Measurements from ENCODE around the gene TRPM5. TPM values are rescaled to one million over a fixed set of nuclear protein-coding genes. Genes with fewer than 3 reads are reported as not detected.

TRPM5 gene
- total and polyA plus RNA-seq, 9 of the 15 experiments (the other 6 are each of a cell fraction or from before 2014, with no cell fraction given): not detected

GRCh38 chr11:2420502-2421225 is 23.6 kb downstream of the TRPM5 start (continued):
- TF ChIP-seq, protein P1, sequence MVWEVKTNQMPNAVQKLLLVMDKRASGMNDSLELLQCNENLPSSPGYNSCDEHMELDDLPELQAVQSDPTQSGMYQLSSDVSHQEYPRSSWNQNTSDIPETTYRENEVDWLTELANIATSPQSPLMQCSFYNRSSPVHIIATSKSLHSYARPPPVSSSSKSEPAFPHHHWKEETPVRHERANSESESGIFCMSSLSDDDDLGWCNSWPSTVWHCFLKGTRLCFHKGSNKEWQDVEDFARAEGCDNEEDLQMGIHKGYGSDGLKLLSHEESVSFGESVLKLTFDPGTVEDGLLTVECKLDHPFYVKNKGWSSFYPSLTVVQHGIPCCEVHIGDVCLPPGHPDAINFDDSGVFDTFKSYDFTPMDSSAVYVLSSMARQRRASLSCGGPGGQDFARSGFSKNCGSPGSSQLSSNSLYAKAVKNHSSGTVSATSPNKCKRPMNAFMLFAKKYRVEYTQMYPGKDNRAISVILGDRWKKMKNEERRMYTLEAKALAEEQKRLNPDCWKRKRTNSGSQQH (CRISPR knock-in tag; IDR thresholded peaks at IDR 0.05): no peak
- TF ChIP-seq ETV5 (CRISPR knock-in tag; IDR thresholded peaks at IDR 0.05; ENCODE audit: low read depth) (no peak), HSF4 (CRISPR knock-in tag; IDR thresholded peaks at IDR 0.05; ENCODE audit: borderline replicate concordance) (no peak), THAP7 (CRISPR knock-in tag; IDR thresholded peaks at IDR 0.05) (no peak), DIDO1 (tag; IDR thresholded peaks at IDR 0.05; ENCODE audit: low read depth) (no peak), ZNF263 (CRISPR knock-in tag; IDR thresholded peaks at IDR 0.05; ENCODE audit: borderline replicate concordance) (peak; percentile 83), HDAC2 (IDR thresholded peaks at IDR 0.05) (no peak), ZBTB49 (CRISPR knock-in tag; IDR thresholded peaks at IDR 0.05; ENCODE audit: borderline replicate concordance) (no peak), USF1 (CRISPR knock-in tag; IDR thresholded peaks at IDR 0.05) (peak; percentile 24; the same call in 1 of the 2 replicates), ZNF696 (CRISPR knock-in tag; conservative IDR thresholded peaks at IDR 0.05) (no peak), ZNF431 (CRISPR knock-in tag; IDR thresholded peaks at IDR 0.05) (no peak), SOX6 (IDR thresholded peaks at IDR 0.05) (no peak), MAFG (tag; conservative IDR thresholded peaks at IDR 0.05) (no peak), REST (IDR thresholded peaks at IDR 0.05; ENCODE audit: borderline replicate concordance) (peak; percentile 79), REST (CRISPR knock-in tag; IDR thresholded peaks at IDR 0.05; ENCODE audit: low read depth) (no peak)

Data from K562 (cell line).